K562 (cell line): ENCODE measurements around the gene IQCE. TPM values are rescaled to one million over a fixed set of nuclear protein-coding genes. Genes with fewer than 3 reads are reported as not detected.

ENCODE experiments used
- ATAC-seq: fragments of 200-7000 bp; cut with Tn5 transposase; 3 replicates; pipeline ENCODE4 v1.9.1; 2020; ENCODE audit warnings: moderate library complexity
- BruUV-seq: library from RNA; stranded (reverse); fragments of 400-500 nt; replicated peaks from 2 replicates; lab custom pipeline; 2021; lab: Mats Ljungman, UMichigan
- CTCF ChIA-PET: fragments of 300-600 bp; formaldehyde crosslinking; extraction: SDS; loops from one replicate; lab custom pipeline; 2021; ENCODE audit warnings: low intra/inter-chr PET ratio; lab: Yijun Ruan, JAX
- POLR2A ChIA-PET: fragments of 300-600, 350-650 bp; sonication (Branson Sonifier 250); formaldehyde crosslinking; extraction: SDS; loops from one replicate; lab custom pipeline; 2021; ENCODE audit warnings: antibody characterized with exemption, inconsistent platforms; lab: Yijun Ruan, JAX
- DNase-seq, 4 experiments: peaks; one replicate each; pipeline versions ENCODE4 v3.0.0 to v3.0.0-alpha.2; 2011 to 2018; ENCODE audit warnings: low spot score in 3 of 4, mixed read lengths in 3 of 4; ENCODE audit errors: extremely low read depth in 1 of 4
- FAIRE-seq: peaks from 2 replicates; lab custom pipeline; 2011; peaks lifted over from hg19 to GRCh38; lab: Jason Lieb, UNC
- H2AFZ ChIP-seq: 2 replicates; pipeline ENCODE4 v1.6.0; 2011; ENCODE audit warnings: low read depth, low read length, control low read depth, inconsistent platforms
- H3K27ac ChIP-seq: fragments of 200-600 bp; 3 replicates; pipeline ENCODE4 v1.8.0; 2011; ENCODE audit warnings: low read depth, mild to moderate bottlenecking, control low read depth, inconsistent platforms, low read length, moderate library complexity, mixed read lengths; ENCODE audit errors: extremely low read depth
- H3K27me3 ChIP-seq, 2 experiments: fragments of 300-600 bp in 1 of 2; 2 replicates in 1 of 2; 3 replicates in 1 of 2; pipeline versions ENCODE4 v1.6.0 to v1.8.0; 2011; ENCODE audit warnings: inconsistent platforms in 2 of 2, low read length in 2 of 2, mild to moderate bottlenecking in 1 of 2, mixed read lengths in 1 of 2, moderate library complexity in 1 of 2; ENCODE audit not compliant: control insufficient read depth in 2 of 2, insufficient read depth in 2 of 2
- H3K36me3 ChIP-seq: fragments of 300-600 bp; 3 replicates; pipeline ENCODE4 v1.8.0; 2011; ENCODE audit warnings: mild to moderate bottlenecking, low read length, inconsistent platforms; ENCODE audit not compliant: control insufficient read depth, insufficient read depth
- H3K4me1 ChIP-seq, 2 experiments: fragments of 200-600 bp in 1 of 2; replicated peaks in 1 of 2; 2 replicates in 1 of 2; 3 replicates in 1 of 2; pipeline versions ENCODE4 v1.5.1 to v1.8.0; 2011; ENCODE audit warnings: inconsistent platforms in 2 of 2, low read length in 2 of 2, mild to moderate bottlenecking in 1 of 2, mixed read lengths in 1 of 2, moderate library complexity in 1 of 2; ENCODE audit not compliant: control insufficient read depth in 2 of 2, insufficient read depth in 2 of 2
- H3K4me2 ChIP-seq: 2 replicates; pipeline ENCODE4 v1.6.1; 2011; ENCODE audit warnings: low read length, control low read depth, inconsistent platforms, mixed read lengths; ENCODE audit not compliant: insufficient read depth
- H3K4me3 ChIP-seq: fragments of 200-600 bp; sonication (generic), shearing (Covaris generic); 2 replicates; pipeline ENCODE4 v1.5.1; 2016; ENCODE audit warnings: control low read depth, inconsistent platforms
- H3K79me2 ChIP-seq: fragments of 200-600 bp; 3 replicates; pipeline ENCODE4 v1.8.0; 2011; ENCODE audit warnings: low read length, inconsistent platforms; ENCODE audit not compliant: control insufficient read depth, insufficient read depth
- H3K9ac ChIP-seq, 2 experiments: 2 replicates each; pipeline versions ENCODE4 v1.6.0 to v1.6.1; 2011; ENCODE audit warnings: low read depth in 2 of 2, low read length in 2 of 2, control low read depth in 1 of 2, inconsistent platforms in 1 of 2, mild to moderate bottlenecking in 1 of 2, mixed read lengths in 1 of 2; ENCODE audit not compliant: insufficient read depth in 1 of 2
- H3K9me1 ChIP-seq: one replicate; pipeline ENCODE4 v1.6.0; 2011; ENCODE audit warnings: inconsistent platforms, mild to moderate bottlenecking, low read length, moderate library complexity; ENCODE audit not compliant: control insufficient read depth, insufficient read depth
- H3K9me3 ChIP-seq: replicated peaks from 2 replicates; pipeline ENCODE4 v1.5.1; 2011; ENCODE audit warnings: low read depth, low read length, inconsistent platforms; ENCODE audit not compliant: control insufficient read depth, insufficient read depth
- H4K20me1 ChIP-seq: replicated peaks from 2 replicates; pipeline ENCODE4 v1.6.1; 2011; ENCODE audit warnings: low read length, inconsistent platforms, mixed read lengths; ENCODE audit not compliant: control insufficient read depth, insufficient read depth
- CAMTA2 ChIP-seq: fragments of 250-450 bp; sonication (Bioruptor Pico); conservative IDR thresholded peaks from 2 replicates; pipeline ENCODE4 v1.5.1; 2022
- CHD1 ChIP-seq: fragments of 200-600 bp; sonication (generic); IDR thresholded peaks from one replicate; pipeline ENCODE4 v1.6.1; 2012; ENCODE audit warnings: mild to moderate bottlenecking, moderate library complexity, low read length, inconsistent platforms
- FOSL1 ChIP-seq: fragments of 200-800 bp; sonication (Bioruptor generic); conservative IDR thresholded peaks from 2 replicates; pipeline ENCODE4 v1.6.1; 2016; ENCODE audit warnings: missing genetic modification characterization, missing compliant biosample characterization
- SMAD2 ChIP-seq: fragments of 150-350 bp; IDR thresholded peaks from 2 replicates; pipeline ENCODE4 v1.6.1; 2014; ENCODE audit warnings: low read depth, mild to moderate bottlenecking, low read length
- SP1 ChIP-seq: sonication (generic); formaldehyde crosslinking; IDR thresholded peaks from 2 replicates; pipeline ENCODE4 v1.8.1; 2022; ENCODE audit warnings: mild to moderate bottlenecking, missing genetic modification reagents
- WGBS: fragments of 100-300 bp; shearing (Covaris generic); methylation state at CpG from one replicate; pipeline ENCODE4 v1.1.6; 2016; ENCODE audit warnings: low coverage, mixed read lengths; ENCODE audit not compliant: insufficient coverage; ENCODE audit errors: missing lambda C conversion rate; 5-methylcytosine and 5-hydroxymethylcytosine counted together
- in situ Hi-C: fragments of 300-500 bp; cut with MboI; formaldehyde crosslinking; loops from 4 replicates; pipeline ENCODE4 v1.15.0; 2018; ENCODE audit warnings: inconsistent platforms, mixed read lengths
- intact Hi-C: fragments of 100-400 bp; cut with micrococcal nuclease; formaldehyde crosslinking; loops from 2 replicates; pipeline ENCODE4 v1.14.2; 2022
- polyA plus RNA-seq, 8 experiments: library from polyadenylated mRNA; depleted of rRNA in 4 of 8; stranded (reverse) in 5 of 8; unstranded in 3 of 8; fragments of >200 nt; fragmentation: Nextera tagmentation in 2 of 8; fragmentation: Illumina TruSeq in 1 of 8; extraction: Ambion mirVana in 2 of 8; extraction: Trizol in 1 of 8; gene quantifications; 2 replicates each; pipeline versions ENCODE4 v1.2.1 to v1.2.3, GENCODE V29; 2011 to 2014; ENCODE audit warnings: inconsistent platforms in 1 of 8, missing spikeins in 1 of 8
- total RNA-seq, 7 experiments: library from RNA; depleted of rRNA in 6 of 7; stranded (reverse); fragments of >200 nt in 6 of 7; fragmentation: Illumina TruSeq in 2 of 7; extraction: Trizol in 2 of 7; gene quantifications; 2 replicates each; pipeline versions ENCODE4 v1.2.1 to v1.2.3, GENCODE V29; 2011 to 2021; ENCODE audit warnings: low replicate concordance in 1 of 7
- TF ChIP-seq, protein P1 (sequence below): fragments of 200-800 bp; sonication (Bioruptor generic); IDR thresholded peaks from 2 replicates; pipeline ENCODE4 v1.6.1; 2017; ENCODE audit warnings: missing genetic modification characterization, missing compliant biosample characterization
- TF ChIP-seq, protein P2 (sequence below): fragments of 450-650 bp; IDR thresholded peaks from 2 replicates; pipeline ENCODE4 v1.6.1; 2018; ENCODE audit warnings: mild to moderate bottlenecking, low read depth; ENCODE audit not compliant: partially characterized antibody

IQCE gene
- total and polyA plus RNA-seq, 9 of the 15 experiments (the other 6 are each of a cell fraction or from before 2014, with no cell fraction given): 0.18 to 8.5 (median 4.2) TPM

DNA sequence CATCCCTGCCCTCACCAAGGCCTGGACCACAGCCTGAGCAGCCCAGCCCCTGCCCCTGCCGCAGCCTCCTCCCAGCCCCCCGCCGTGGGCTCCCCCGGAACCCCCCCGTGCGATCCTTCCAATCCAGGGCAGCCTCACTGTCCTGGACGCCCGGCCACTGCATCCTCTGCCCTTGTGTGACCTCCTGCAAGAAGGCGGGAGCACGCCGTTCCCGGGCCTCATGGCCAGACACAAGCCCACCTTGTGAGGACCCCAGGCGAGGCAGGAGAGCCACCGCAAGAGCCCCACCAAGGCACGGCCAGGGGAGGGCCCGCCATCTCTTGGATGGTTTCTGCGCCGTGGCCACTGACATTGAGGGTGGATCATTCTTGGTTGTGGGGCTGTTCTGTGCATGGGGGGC is 47.0 kb upstream of the IQCE start:
- ChIA-PET CTCF (no interaction called here), POLR2A (interaction anchor here (0.6 to 1.9 kb wide), 4 partner anchors 15 to 261 kb away, joined by 3 to 4 read pairs (median 4); no protein-coding TSS in a partner anchor)
- TF ChIP-seq, protein P1, sequence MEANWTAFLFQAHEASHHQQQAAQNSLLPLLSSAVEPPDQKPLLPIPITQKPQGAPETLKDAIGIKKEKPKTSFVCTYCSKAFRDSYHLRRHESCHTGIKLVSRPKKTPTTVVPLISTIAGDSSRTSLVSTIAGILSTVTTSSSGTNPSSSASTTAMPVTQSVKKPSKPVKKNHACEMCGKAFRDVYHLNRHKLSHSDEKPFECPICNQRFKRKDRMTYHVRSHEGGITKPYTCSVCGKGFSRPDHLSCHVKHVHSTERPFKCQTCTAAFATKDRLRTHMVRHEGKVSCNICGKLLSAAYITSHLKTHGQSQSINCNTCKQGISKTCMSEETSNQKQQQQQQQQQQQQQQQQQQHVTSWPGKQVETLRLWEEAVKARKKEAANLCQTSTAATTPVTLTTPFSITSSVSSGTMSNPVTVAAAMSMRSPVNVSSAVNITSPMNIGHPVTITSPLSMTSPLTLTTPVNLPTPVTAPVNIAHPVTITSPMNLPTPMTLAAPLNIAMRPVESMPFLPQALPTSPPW (CRISPR knock-in tag): 0 out of 2 replicates have a peak, but pooled peaks have one; percentile 5
- no peak for TF ChIP-seq CHD1
- Histone ChIP-seq H4K20me1 (no peaks in the 10 kb centered on the region; the same call in 1 of the 2 replicates), H2AFZ (no peak overlapping the region), H3K9me3 (no peaks in the 10 kb centered on the region), H3K4me1 (peaks cover 4 to 70% of the 10 kb centered on the region in 2 experiments; a peak in 4 of 5 replicates), H3K9me1 (no peaks in the 10 kb centered on the region), H3K79me2 (no peaks in the 10 kb centered on the region), H3K36me3 (no peaks in the 10 kb centered on the region), H3K27ac (no peak overlapping the region), H3K27me3 (peaks cover 0 to 37% of the 10 kb centered on the region in 2 experiments; a peak in 2 of 5 replicates), H3K4me3 (no peak overlapping the region), H3K4me2 (no peak overlapping the region), H3K9ac (no peak overlapping the region)
- DNase-seq (no peak), ATAC-seq (no peak), FAIRE-seq (no peak)
- 15% methylated on average over 12 of the region's 18 CpGs for WGBS
- intact Hi-C loops: no loop called here
- BruUV-seq: no TSS peak
- in situ Hi-C loops: no loop called here

DNA sequence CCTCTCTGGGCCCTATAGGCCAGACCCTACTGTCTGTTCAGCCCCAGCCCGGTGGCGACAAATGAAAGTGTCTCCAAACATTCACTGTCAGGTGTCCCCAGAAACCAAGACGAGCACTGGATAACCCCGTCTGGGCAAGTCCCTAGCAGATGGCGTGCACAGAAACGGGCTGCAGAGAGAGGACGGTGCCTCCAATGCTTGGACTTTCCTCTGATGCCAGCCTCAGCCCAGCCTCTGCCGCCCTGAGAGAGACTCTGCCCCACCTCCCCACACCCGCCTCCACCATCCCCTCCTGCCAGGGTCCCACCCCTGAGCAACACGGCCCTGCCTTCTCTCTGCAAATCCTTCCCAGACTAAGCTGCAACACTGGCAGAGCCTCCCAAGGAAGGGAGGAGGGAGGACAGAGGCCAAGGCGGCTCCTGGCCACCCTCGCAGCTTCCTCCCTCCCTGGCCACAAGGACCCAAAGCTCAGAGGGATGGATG is 46.6 kb upstream of the IQCE start:
- Histone ChIP-seq H3K36me3 (no peaks in the 10 kb centered on the region), H3K4me1 (peaks cover 4 to 69% of the 10 kb centered on the region in 2 experiments; a peak in 4 of 5 replicates), H3K4me3 (no peak overlapping the region), H3K27me3 (peaks cover 0 to 35% of the 10 kb centered on the region in 2 experiments; a peak in 2 of 5 replicates), H3K9me1 (no peaks in the 10 kb centered on the region), H3K27ac (no peak overlapping the region), H4K20me1 (no peaks in the 10 kb centered on the region; the same call in 1 of the 2 replicates), H3K4me2 (no peak overlapping the region), H2AFZ (no peak overlapping the region), H3K9ac (no peak overlapping the region; a peak in 1 of 4 replicates), H3K9me3 (no peaks in the 10 kb centered on the region), H3K79me2 (no peaks in the 10 kb centered on the region)
- POLR2A ChIA-PET: interaction anchor here (0.6 kb wide), 1 partner anchor 113 kb away, joined by 3 read pairs; no protein-coding TSS in a partner anchor
- CTCF ChIA-PET: no interaction called here
- 9% methylated on average over 7 of the region's 12 CpGs for WGBS
- FAIRE-seq (peak; percentile 37), ATAC-seq (no peak), DNase-seq (no peak)
- intact Hi-C loops (no loop called here), in situ Hi-C loops (no loop called here)
- no TSS peak for BruUV-seq
- TF ChIP-seq CAMTA2 (CRISPR knock-in tag) (no peak), FOSL1 (no peak), SP1 (CRISPR knock-in tag) (no peak), SMAD2 (no peak)
- TF ChIP-seq, protein P2, sequence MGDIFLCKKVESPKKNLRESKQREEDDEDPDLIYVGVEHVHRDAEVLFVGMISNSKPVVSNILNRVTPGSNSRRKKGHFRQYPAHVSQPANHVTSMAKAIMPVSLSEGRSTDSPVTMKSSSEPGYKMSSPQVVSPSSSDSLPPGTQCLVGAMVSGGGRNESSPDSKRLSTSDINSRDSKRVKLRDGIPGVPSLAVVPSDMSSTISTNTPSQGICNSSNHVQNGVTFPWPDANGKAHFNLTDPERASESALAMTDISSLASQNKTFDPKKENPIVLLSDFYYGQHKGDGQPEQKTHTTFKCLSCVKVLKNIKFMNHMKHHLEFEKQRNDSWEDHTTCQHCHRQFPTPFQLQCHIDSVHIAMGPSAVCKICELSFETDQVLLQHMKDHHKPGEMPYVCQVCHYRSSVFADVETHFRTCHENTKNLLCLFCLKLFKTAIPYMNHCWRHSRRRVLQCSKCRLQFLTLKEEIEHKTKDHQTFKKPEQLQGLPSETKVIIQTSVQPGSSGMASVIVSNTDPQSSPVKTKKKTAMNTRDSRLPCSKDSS: no peak
